ENCODE results near the gene FAM76B. TPM values are rescaled to one million over a fixed set of nuclear protein-coding genes. Genes with fewer than 3 reads are reported as not detected.

FAM76B gene
- total RNA-seq, 2 donors from 2014 or later, result 24.4 to 79.5 TPM

DNA sequence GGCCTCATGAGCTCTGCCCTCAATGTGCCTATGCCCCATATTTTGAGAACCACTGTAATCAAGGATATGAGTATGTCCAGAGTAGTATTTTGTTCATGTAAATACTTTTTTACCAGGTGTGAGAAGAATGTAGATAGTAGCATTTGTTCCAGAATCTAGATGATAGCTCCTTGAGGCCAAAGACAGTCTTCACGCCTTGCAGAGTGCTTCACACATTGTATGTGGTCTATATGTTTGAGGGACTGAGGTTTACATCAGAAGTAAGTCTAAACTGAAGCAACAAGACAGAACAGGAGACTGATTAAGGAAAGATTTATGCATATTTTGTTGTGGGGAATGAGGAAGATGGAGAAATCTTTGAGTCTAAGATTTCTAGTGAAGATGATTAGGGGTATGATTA is 13.2 kb upstream of the FAM76B start:
- TF ChIP-seq, protein P1, sequence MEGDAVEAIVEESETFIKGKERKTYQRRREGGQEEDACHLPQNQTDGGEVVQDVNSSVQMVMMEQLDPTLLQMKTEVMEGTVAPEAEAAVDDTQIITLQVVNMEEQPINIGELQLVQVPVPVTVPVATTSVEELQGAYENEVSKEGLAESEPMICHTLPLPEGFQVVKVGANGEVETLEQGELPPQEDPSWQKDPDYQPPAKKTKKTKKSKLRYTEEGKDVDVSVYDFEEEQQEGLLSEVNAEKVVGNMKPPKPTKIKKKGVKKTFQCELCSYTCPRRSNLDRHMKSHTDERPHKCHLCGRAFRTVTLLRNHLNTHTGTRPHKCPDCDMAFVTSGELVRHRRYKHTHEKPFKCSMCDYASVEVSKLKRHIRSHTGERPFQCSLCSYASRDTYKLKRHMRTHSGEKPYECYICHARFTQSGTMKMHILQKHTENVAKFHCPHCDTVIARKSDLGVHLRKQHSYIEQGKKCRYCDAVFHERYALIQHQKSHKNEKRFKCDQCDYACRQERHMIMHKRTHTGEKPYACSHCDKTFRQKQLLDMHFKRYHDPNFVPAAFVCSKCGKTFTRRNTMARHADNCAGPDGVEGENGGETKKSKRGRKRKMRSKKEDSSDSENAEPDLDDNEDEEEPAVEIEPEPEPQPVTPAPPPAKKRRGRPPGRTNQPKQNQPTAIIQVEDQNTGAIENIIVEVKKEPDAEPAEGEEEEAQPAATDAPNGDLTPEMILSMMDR (IDR thresholded peaks at IDR 0.05), result no peak
- TF ChIP-seq POLR2A (IDR thresholded peaks at IDR 0.05) (no peak), POLR2AphosphoS5 (IDR thresholded peaks at IDR 0.05) (no peak)
- intact Hi-C loops (cut with DNase I), result no loop called here
- no peaks in the 10 kb centered on the region for H3K36me3 ChIP-seq

GRCh38 chr11:95800438-95800837 is 10.9 kb upstream of the FAM76B start:
- H3K4me1 ChIP-seq (replicated peaks), result no peaks in the 10 kb centered on the region
- TF ChIP-seq POLR2A (IDR thresholded peaks at IDR 0.05), result no peak
- no peaks in the 10 kb centered on the region for H3K36me3 ChIP-seq
- intact Hi-C loops (cut with DNase I), result no loop called here
- WGBS, result 95% methylated on average over 12 of the region's 12 CpGs
- no peak for DNase-seq (ENCODE audit: low spot score)
- H3K4me3 ChIP-seq, result no peak overlapping the region
- H3K27me3 ChIP-seq (replicated peaks; ENCODE audit: insufficient read depth), result no peaks in the 10 kb centered on the region
- H3K9me3 ChIP-seq, result no peaks in the 10 kb centered on the region
- no peak overlapping the region for H3K27ac ChIP-seq

More for the DNA sequence above, 13.2 kb upstream of the FAM76B start:
- DNase-seq (ENCODE audit: low spot score), result no peak
- H3K4me1 ChIP-seq (replicated peaks), result no peaks in the 10 kb centered on the region
- no peaks in the 10 kb centered on the region for H3K27me3 ChIP-seq (replicated peaks; ENCODE audit: insufficient read depth)
- 100% methylated on average over 1 of the region's 1 CpG for WGBS
- H3K27ac ChIP-seq, result no peak overlapping the region
- no peaks in the 10 kb centered on the region for H3K9me3 ChIP-seq
- no peak overlapping the region for H3K4me3 ChIP-seq

DNA sequence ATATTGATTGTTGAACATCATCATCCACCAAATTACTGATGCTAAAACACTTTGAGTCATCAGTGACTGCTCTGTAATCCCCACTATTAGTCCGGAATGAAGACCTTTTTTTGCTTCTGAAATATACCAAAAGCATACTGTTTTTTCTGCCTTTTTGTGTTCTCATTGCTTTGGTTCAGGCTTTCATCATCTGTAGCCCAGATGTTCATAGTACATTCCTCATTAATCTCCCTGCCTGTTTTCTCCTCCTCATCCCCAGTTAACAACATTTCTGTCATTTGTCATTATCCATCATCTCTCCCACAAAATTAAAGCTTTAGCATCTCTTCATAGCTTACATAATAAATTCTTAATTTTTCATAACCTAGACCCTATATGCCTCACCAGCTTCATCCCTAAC is 10.0 kb upstream of the FAM76B start:
- no peaks in the 10 kb centered on the region for H3K9me3 ChIP-seq
- no peak overlapping the region for H3K27ac ChIP-seq
- no peak for DNase-seq (ENCODE audit: low spot score)
- WGBS, result 92% methylated on average over 1 of the region's 1 CpG
- H3K27me3 ChIP-seq (replicated peaks; ENCODE audit: insufficient read depth), result no peaks in the 10 kb centered on the region
- TF ChIP-seq POLR2A (IDR thresholded peaks at IDR 0.05) (no peak), POLR2AphosphoS5 (IDR thresholded peaks at IDR 0.05) (no peak)
- TF ChIP-seq, protein P1 (IDR thresholded peaks at IDR 0.05), result no peak
- no peaks in the 10 kb centered on the region for H3K36me3 ChIP-seq
- intact Hi-C loops (cut with DNase I), result no loop called here
- no peaks in the 10 kb centered on the region for H3K4me1 ChIP-seq (replicated peaks)
- no peak overlapping the region for H3K4me3 ChIP-seq

GRCh38 chr11:95796501-95796900 is 6.9 kb upstream of the FAM76B start:
- Histone ChIP-seq H3K36me3 (no peaks in the 10 kb centered on the region), H3K9me3 (no peaks in the 10 kb centered on the region), H3K4me1 (replicated peaks) (no peaks in the 10 kb centered on the region), H3K27me3 (replicated peaks; ENCODE audit: insufficient read depth) (no peaks in the 10 kb centered on the region), H3K27ac (no peak overlapping the region), H3K4me3 (no peak overlapping the region)
- 80% methylated on average over 4 of the region's 4 CpGs for WGBS
- TF ChIP-seq, protein P1 (IDR thresholded peaks at IDR 0.05), result no peak
- TF ChIP-seq POLR2A (IDR thresholded peaks at IDR 0.05), result no peak
- TF ChIP-seq POLR2AphosphoS5 (IDR thresholded peaks at IDR 0.05), result no peak
- intact Hi-C loops (cut with DNase I), result no loop called here
- no peak for DNase-seq (ENCODE audit: low spot score)

DNA sequence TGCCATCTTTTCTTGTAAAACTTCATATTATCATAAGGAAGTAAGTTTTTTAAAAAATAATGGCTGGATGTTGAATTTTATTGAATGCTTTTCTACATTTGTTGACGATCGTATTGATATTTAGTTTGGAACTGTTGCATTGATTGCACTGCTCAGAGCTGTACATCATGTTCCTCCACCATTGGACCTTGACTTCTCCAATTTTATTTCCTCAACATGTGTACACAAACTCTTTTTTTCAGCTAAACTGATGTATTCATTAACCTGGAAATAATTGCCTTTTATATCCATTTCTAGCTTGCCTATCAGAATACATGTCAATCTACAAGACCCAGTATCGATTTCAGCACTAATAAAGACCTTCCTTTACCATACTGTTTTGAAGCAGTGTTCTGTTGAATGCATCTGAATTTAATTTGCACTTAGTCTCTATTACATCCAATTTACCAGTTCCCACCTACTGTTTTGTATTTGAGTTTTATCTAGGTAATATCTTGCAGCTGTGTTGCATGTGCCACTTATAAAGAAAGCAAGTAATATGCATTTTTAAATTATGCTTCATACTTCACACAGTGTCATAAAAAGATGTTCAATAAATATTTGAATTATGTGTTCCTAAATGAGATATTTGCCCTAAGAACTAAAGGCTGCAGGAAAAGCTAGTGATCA is 6.2 kb upstream of the FAM76B start:
- no peaks in the 10 kb centered on the region for H3K27me3 ChIP-seq (replicated peaks; ENCODE audit: insufficient read depth)
- no peaks in the 10 kb centered on the region for H3K4me1 ChIP-seq (replicated peaks)
- no peaks in the 10 kb centered on the region for H3K9me3 ChIP-seq
- no peaks in the 10 kb centered on the region for H3K36me3 ChIP-seq
- DNase-seq (ENCODE audit: low spot score), result no peak
- no peak overlapping the region for H3K27ac ChIP-seq
- 78% methylated on average over 3 of the region's 3 CpGs for WGBS
- no peak overlapping the region for H3K4me3 ChIP-seq
- intact Hi-C loops (cut with DNase I), result no loop called here
- no peak for TF ChIP-seq POLR2AphosphoS5 (IDR thresholded peaks at IDR 0.05)
- TF ChIP-seq POLR2A (IDR thresholded peaks at IDR 0.05), result no peak
- TF ChIP-seq, protein P1 (IDR thresholded peaks at IDR 0.05), result no peak

All from prostate gland (tissue), 2 donors.